GM18951 (cell line): ENCODE data around the gene PCDHGA8.
"Not testable (repeated sequence)": the region's sequence is repeated elsewhere in the genome, so short reads cannot be mapped to it uniquely, and the experiment has no call there.

ENCODE experiments used
- POLR2A ChIP-seq: IDR thresholded peaks from 4 replicates; pipeline ENCODE4 v1.6.1; 2011; ENCODE audit warnings: mild to moderate bottlenecking; ENCODE audit not compliant: insufficient read length, insufficient read depth; ENCODE audit errors: extremely low read depth
- in situ Hi-C: fragments of 300-500 bp; cut with MboI; formaldehyde crosslinking; loops from one replicate; pipeline ENCODE4 v1.12.0; 2022; ENCODE audit warnings: low sequenced_read_pairs, mixed read lengths, inconsistent platforms; ENCODE audit not compliant: unreplicated experiment

PCDHGA8 gene

DNA sequence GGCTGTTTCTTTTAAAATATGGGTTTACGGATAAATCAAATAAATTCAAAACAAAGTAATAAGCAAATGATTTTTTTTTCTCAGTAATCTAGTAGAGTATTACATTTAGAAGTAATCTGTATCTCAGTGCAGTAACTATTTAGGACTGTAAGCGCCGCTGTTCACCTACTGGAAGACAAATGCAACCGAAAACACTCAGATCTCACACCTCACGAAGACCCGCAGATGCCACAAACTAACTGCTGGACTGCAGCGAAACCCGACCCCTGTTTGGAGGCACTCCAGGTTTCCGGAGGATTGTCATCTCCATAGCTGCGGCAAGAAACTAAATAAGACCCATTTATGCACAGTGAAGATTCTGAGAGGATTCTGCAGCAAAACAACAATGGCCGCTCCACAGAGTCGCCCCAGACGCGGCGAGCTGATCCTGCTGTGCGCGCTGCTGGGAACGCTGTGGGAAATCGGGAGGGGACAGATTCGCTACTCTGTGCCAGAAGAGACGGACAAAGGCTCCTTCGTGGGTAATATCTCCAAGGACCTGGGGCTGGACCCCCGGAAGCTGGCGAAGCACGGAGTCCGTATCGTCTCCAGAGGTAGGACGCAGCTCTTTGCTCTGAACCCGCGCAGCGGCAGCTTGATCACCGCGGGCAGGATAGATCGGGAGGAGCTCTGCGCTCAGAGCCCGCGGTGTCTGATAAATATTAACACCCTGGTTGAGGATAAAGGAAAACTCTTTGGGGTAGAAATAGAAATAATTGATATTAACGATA is at the start of gene PCDHGA8:
PCDHGA8 (plus strand) TSS at position 205 of the 770 bp plus-strand sequence; CDS start at position 386, 181 bp downstream.
- in situ Hi-C loops: no loop called here
- TF ChIP-seq POLR2A: no peak

- in situ Hi-C loops: no loop called here
- no peak for TF ChIP-seq POLR2A
These were observed 49.7 kb upstream of the PCDHGA8 start for GRCh38 chr5:141342773-141343172.

DNA sequence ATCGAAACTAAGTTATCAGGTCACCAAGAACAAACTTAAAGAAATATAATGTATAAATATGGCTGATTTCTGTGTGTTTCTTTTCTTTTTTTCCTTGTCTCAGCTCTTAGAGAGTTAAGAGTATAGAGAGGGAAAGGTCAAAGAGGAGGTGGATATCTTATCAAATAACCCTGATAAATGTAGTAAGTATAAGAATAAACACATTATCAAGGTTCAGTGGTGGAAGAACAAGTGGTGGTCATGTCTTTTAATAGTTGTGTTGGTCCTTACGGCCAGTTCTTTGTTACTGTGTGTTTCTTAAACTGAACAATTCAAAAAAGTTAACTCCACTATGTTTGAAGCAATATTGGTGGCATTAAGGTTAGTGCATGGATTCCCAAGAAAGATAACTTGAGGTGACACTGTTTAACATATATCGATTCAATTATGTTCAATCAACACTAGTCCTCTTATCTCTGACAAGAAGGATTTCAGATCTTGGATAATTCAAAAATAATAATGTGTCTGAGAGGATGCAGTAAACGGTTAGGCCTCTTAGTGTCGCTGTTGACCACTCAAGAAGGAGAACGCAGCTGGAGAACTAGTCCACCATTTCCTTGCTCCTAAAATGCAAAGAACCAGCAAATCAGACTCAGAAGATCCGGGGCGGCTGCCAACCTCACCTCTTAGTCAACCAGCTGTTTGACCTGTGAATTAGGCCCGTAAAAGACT is 49.0 kb upstream of the PCDHGA8 start, which contains the start of gene PCDHGA3:
PCDHGA3 (plus strand) TSS at position 588 of the 711 bp plus-strand sequence. CDS start 205 bp downstream, outside the sequence.
- TF ChIP-seq POLR2A: no peak
- in situ Hi-C loops: no loop called here

DNA sequence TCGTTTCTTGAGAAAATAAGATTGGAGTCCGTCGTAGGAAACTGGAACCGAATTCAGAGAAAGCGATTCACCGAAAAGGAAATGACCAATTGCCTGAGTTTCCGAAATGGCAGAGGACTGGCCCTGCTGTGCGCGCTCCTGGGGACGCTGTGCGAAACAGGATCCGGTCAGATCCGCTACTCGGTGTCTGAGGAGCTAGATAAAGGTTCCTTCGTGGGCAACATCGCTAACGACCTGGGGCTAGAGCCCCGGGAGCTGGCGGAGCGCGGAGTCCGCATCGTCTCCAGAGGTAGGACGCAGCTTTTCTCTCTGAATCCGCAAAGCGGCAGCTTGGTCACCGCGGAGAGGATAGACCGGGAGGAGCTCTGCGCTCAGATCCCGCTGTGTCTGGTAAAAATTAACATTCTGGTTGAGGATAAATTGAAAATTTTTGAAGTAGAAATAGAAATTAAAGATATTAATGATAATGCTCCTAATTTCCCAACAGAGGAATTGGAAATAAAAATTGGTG is 48.4 kb upstream of the PCDHGA8 start:
- no peak for TF ChIP-seq POLR2A
- in situ Hi-C loops: no loop called here

- no peak for TF ChIP-seq POLR2A
- in situ Hi-C loops: no loop called here
These were observed 47.1 kb upstream of the PCDHGA8 start for GRCh38 chr5:141345327-141345726.

- in situ Hi-C loops: not testable (repeated sequence)
These were observed 46.4 kb upstream of the PCDHGA8 start for GRCh38 chr5:141346017-141346416.

GRCh38 chr5:141349917-141350619 is 42.4 kb upstream of the PCDHGA8 start, which contains the start of gene PCDHGB1:
PCDHGB1 (plus strand) TSS chr5:141350099; CDS start chr5:141350261, 162 bp downstream.
- in situ Hi-C loops: no loop called here
- TF ChIP-seq POLR2A: no peak

GRCh38 chr5:141351591-141351990 is 40.8 kb upstream of the PCDHGA8 start:
- TF ChIP-seq POLR2A: no peak
- in situ Hi-C loops: no loop called here

GRCh38 chr5:141354900-141355469 is 37.4 kb upstream of the PCDHGA8 start, which contains the start of gene PCDHGA4:
PCDHGA4 (plus strand) TSS chr5:141355021; CDS start chr5:141355108, 87 bp downstream.
- in situ Hi-C loops: no loop called here
- no peak for TF ChIP-seq POLR2A

- in situ Hi-C loops: no loop called here
- no peak for TF ChIP-seq POLR2A
These were observed 36.8 kb upstream of the PCDHGA8 start for GRCh38 chr5:141355641-141356040.

- no peak for TF ChIP-seq POLR2A
- in situ Hi-C loops: no loop called here
These were observed 36.3 kb upstream of the PCDHGA8 start for GRCh38 chr5:141356133-141356532.

DNA sequence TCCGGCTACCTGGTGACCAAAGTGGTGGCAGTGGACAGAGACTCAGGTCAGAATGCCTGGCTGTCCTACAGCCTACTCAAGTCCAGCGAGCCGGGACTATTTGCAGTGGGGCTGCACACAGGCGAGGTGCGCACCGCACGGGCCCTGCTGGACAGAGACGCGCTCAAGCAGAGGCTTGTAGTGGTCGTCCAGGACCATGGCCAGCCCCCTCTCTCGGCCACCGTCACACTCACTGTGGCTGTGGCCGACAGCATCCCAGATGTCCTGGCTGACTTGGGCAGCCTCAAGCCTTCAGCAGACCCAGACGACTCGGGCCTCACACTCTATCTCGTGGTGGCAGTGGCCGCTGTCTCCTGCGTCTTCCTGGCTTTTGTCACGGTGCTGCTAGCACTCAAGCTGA is 35.5 kb upstream of the PCDHGA8 start:
- in situ Hi-C loops: no loop called here
- no peak for TF ChIP-seq POLR2A

DNA sequence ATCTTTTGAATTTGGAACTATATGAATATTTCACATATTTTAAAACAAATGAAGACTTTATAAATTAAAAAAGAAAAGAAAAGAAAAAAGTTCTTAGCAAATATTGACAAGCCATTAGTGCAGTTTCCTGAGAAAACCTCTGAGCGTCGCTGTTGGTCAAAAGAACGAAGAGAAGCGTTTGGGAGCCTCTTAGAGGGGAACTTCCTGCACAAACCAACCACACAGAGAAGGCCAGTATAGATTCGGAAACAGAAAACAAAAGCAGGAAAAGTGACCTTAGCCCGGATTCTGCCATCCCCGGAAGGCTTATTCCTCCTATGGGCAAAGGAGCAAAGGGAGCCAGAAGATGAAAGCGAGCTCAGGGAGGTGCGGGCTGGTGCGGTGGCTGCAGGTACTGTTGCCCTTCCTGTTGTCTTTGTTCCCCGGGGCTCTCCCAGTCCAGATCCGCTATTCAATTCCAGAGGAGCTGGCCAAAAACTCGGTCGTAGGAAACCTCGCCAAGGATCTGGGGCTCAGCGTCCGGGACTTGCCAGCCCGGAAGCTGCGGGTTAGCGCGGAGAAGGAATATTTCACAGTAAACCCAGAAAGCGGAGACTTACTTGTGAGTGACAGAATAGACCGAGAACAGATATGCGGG is 32.5 kb upstream of the PCDHGA8 start, which contains the start of gene PCDHGB2:
PCDHGB2 (plus strand) TSS at position 205 of the 637 bp plus-strand sequence; CDS start at position 347, 142 bp downstream.
- TF ChIP-seq POLR2A: no peak
- in situ Hi-C loops: no loop called here
